Ureter (tissue), 1 donor: ENCODE data around the gene AP2B1. TPM values are rescaled to one million over a fixed set of nuclear protein-coding genes. Genes with fewer than 3 reads are reported as not detected.

ENCODE experiments used
- DNase-seq: peaks from one replicate; pipeline ENCODE4 v3.0.0-alpha.2; 2020; ENCODE audit warnings: low spot score
- total RNA-seq: library from RNA; stranded (reverse); gene quantifications from one replicate; pipeline ENCODE4 v1.2.4, GENCODE V29; 2023
- donor health status: DM: yes; HTN: yes; CAD: no.

The AP2B1 gene
- total RNA-seq, 1 donor from 2014 or later, result 164 TPM

DNA sequence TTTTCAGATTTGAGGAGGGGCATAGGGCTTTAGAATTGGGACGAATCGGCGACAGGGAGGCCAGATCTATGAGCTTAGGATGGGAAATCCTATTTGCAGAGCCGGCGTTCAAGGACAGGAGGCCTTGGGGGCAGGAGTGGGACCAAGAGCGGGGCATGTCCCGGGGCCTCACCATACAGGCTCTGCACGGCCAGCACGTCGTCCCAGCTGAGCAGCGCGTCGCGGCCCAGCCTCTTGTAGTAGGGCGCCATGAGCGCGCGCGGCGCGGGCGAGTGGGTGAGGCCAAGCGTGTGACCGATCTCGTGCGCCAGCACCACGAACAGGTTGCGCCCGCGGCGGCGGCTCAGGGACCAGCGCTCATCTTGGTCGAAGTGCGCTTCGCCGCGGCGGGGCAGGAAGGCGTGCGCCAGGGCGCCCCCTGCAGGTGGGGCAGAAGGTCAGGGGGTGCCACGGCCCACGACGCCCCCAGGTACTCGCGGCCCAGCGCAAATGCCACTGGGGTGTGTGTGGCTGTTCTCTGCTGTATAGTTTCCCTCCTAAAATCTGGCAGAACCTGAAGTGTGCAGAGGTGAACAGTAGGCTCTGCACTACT, 182.9 kb downstream of the AP2B1 start:
- DNase-seq, result no peak

DNA sequence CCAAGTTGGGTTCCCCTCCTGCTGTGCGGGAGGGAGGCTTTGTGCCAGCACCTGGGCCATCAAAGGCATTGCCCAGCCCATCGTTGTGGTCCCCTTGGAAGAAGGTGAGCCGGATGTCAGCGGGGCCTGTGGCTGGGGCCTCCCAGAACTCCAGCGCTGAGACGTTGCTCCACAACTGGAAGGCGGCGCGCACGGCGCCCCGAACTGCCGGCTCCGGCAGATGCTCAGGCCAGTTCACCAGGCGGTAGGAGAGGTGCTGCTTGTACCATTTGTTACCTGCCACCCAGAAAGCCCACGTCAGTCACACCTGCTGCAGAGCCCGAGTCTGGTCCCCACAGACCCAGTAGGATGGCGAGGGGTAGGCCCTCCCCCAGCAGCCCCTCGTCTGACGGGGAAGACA, 186.0 kb downstream of the AP2B1 start:
- no peak for DNase-seq

DNA sequence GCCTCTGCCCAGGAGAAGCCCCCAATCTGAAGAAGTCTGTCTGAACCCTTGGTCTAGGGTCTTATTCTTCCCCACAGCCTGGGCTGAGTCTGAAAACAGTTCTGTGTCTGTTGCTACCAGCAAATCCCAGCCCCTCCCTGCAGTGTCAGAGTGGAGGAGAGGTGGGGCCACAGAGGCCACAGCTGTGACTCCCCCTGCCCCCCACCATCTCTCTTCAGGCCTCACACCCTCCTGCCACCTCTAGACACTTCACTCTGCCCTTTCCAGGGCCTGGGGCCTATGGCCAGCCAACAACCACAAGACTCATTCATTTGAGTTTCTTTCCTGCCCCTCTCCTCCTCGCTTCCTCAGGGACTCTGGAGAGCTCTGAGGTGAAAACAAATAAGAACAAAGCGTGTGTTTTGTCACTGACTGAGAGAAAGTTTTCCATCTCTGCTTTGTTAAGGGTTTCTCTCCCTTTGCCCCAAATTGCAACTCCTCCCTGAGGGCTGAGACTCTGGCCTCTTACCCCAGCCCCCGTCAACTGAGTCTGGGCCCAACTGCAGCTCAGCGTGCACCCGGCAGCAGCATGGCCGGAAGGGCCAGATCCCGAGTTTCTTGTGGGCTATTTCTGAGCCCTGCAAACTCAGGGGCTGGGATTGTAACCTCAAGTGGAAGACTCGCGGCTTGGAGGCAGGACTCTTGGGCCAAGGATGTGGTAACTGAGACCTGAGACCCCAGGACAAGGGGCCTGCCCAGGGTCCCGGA, 186.7 kb downstream of the AP2B1 start:
- no peak for DNase-seq

DNA sequence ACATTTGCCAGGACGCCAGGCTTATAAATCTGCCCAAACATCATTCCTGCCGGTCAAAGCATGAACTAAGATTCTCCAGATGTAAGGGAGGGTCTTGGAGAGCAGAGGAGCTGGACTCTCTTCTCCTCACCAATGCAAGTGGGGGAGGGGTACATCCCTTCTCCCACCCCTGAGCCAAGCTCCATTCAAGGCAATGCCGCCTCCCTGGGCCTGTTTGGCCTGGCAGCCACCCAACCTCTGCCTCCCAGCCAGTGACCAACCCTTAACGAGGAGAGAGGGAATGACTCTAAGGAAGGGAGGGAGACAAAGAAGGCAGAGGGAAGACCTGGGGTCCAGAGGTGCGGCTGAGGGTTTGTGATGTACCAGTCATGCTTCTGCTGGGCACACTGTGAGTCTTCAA, 187.4 kb downstream of the AP2B1 start:
- peak; percentile 84 for DNase-seq

DNA sequence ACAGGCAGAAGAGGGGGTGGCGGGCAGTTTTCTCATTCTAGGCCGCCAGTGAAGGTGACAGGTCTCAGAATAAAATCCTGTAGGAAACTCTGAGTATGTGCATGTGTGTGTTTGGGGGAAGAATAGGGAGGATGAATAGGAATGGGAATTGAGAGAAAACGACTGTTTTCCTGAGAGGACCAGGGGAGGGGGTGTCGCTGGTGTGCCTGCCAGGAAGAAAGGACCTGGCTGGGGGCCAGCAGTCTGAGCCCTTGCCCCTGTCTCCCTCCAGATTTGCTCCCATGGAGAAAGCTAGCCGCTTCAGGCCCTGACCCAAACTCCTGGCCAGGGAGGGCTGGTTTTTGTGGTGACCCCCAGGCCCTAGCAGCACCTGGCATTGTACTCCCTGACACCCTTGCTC, 187.9 kb downstream of the AP2B1 start:
- DNase-seq, result no peak

DNA sequence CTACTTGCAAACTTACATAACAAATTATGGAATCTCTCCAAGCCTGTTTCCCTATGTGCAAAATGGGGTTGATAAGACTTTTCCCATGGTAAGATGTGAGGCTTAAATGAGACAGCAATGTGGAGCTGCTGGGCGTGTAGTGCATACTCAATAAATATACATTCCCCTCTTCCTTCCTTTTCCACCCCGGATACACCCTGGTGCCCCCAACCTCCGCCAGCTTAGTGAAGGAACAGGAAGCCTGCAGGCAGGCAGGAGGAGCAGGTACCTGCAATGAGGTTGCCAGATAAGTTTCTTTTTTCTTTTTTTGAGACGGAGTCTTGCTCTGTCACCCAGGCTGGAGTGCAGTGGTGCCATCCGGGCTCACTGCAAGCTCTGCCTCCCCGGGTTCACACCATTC, 188.5 kb downstream of the AP2B1 start:
- no peak for DNase-seq

Other genes starting within 250 kb of the AP2B1 start
- gene SLFN11, start 213.7 kb upstream of the AP2B1 start, total RNA-seq, result 24.4 TPM
- gene SLFN12, start 154.8 kb upstream of the AP2B1 start, total RNA-seq, result 15.5 TPM
- gene SLFN13, start 138.6 kb upstream of the AP2B1 start, total RNA-seq, result 7.9 TPM
- gene SLFN12L, start 49.6 kb upstream of the AP2B1 start, total RNA-seq, result 5.6 TPM
- not detected for gene SLFN14, start 26.5 kb upstream of the AP2B1 start, total RNA-seq
- gene PEX12, start 8.8 kb upstream of the AP2B1 start, total RNA-seq, result 7.9 TPM
- 2.7 TPM for gene RASL10B, start 144.3 kb downstream of the AP2B1 start, total RNA-seq
- gene GAS2L2, start 165.9 kb downstream of the AP2B1 start, total RNA-seq, result not detected
- not detected for gene C17orf50, start 173.6 kb downstream of the AP2B1 start, total RNA-seq
- gene MMP28, start 208.3 kb downstream of the AP2B1 start, total RNA-seq, result 23.5 TPM
- 269 TPM for gene TAF15, start 222.2 kb downstream of the AP2B1 start, total RNA-seq